SK-N-SH (cell line): ENCODE data around the gene NAXE. TPM values are rescaled to one million over a fixed set of nuclear protein-coding genes. Genes with fewer than 3 reads are reported as not detected.

Source experiments
- CTCF ChIA-PET: fragments of 300-600, 350-600 bp; formaldehyde crosslinking; extraction: SDS; loops from one replicate; lab custom pipeline; 2021; lab: Yijun Ruan, JAX
- POLR2A ChIA-PET: fragments of 350-600 bp; sonication (Branson Sonifier 250); formaldehyde crosslinking; extraction: SDS; loops from one replicate; lab custom pipeline; 2020; ENCODE audit warnings: antibody characterized with exemption, inconsistent platforms; lab: Yijun Ruan, JAX
- DNase-seq: peaks from one replicate; pipeline ENCODE4 v3.0.0; 2012
- H2AFZ ChIP-seq: fragments of 200-600 bp; sonication (generic); 2 replicates; pipeline ENCODE4 v1.8.1; 2016; ENCODE audit warnings: antibody characterized with exemption, mild to moderate bottlenecking, low read depth
- H3F3A ChIP-seq: fragments of 200-600 bp; sonication (generic); replicated peaks from 2 replicates; pipeline ENCODE3; 2016; ENCODE audit warnings: antibody characterized with exemption, mild to moderate bottlenecking; ENCODE audit not compliant: insufficient read depth
- H3K27ac ChIP-seq, 2 experiments: fragments of 200-500 bp in 1 of 2; fragments of 200-600 bp in 1 of 2; sonication (Bioruptor generic) in 1 of 2; sonication (generic), shearing (Covaris generic) in 1 of 2; 2 replicates each; pipeline versions ENCODE4 v1.5.1 to v1.6.1; 2014 to 2016; ENCODE audit warnings: low read depth in 2 of 2, inconsistent platforms in 1 of 2, low read length in 1 of 2, mild to moderate bottlenecking in 1 of 2, mixed read lengths in 1 of 2
- H3K27me3 ChIP-seq: fragments of 200-600 bp; sonication (generic), shearing (Covaris generic); 2 replicates; pipeline ENCODE4 v1.6.1; 2016; ENCODE audit warnings: mixed run types; ENCODE audit not compliant: insufficient read depth
- H3K36me3 ChIP-seq, 2 experiments: fragments of 200-500 bp in 1 of 2; fragments of 200-600 bp in 1 of 2; sonication (Bioruptor generic) in 1 of 2; sonication (generic) in 1 of 2; replicated peaks in 1 of 2; 2 replicates each; pipeline versions ENCODE3 to v1.5.1; 2014 to 2016; ENCODE audit warnings: low read length in 1 of 2, mild to moderate bottlenecking in 1 of 2; ENCODE audit not compliant: insufficient read depth in 2 of 2, control insufficient read depth in 1 of 2
- H3K4me1 ChIP-seq, 2 experiments: fragments of 200-500 bp in 1 of 2; fragments of 200-600 bp in 1 of 2; sonication (Bioruptor generic) in 1 of 2; sonication (generic), shearing (Covaris generic) in 1 of 2; 2 replicates each; pipeline versions ENCODE4 v1.5.1 to v1.6.1; 2014 to 2016; ENCODE audit warnings: low read depth in 1 of 2, low read length in 1 of 2, mixed run types in 1 of 2; ENCODE audit not compliant: insufficient read depth in 2 of 2, control insufficient read depth in 1 of 2
- H3K4me2 ChIP-seq: fragments of 200-600 bp; sonication (generic), shearing (Covaris generic); 2 replicates; pipeline ENCODE4 v1.6.1; 2017; ENCODE audit warnings: mixed run types
- H3K4me3 ChIP-seq, 2 experiments: fragments of 200-500 bp in 1 of 2; fragments of 200-600 bp in 1 of 2; sonication (Bioruptor generic) in 1 of 2; sonication (generic), shearing (Covaris generic) in 1 of 2; 2 replicates each; pipeline versions ENCODE4 v1.5.1 to v1.8.1; 2014 to 2016; ENCODE audit warnings: low read depth in 2 of 2, inconsistent platforms in 1 of 2, low read length in 1 of 2, mild to moderate bottlenecking in 1 of 2, mixed read lengths in 1 of 2, moderate library complexity in 1 of 2
- H3K79me2 ChIP-seq: fragments of 200-600 bp; sonication (generic); 2 replicates; pipeline ENCODE4 v1.8.1; 2017; ENCODE audit warnings: mild to moderate bottlenecking; ENCODE audit not compliant: insufficient read depth
- H3K9ac ChIP-seq: fragments of 200-600 bp; sonication (generic); 2 replicates; pipeline ENCODE4 v1.6.1; 2017; ENCODE audit warnings: mixed run types
- H3K9me2 ChIP-seq: fragments of 200-600 bp; sonication (generic); 2 replicates; pipeline ENCODE4 v1.6.1; 2017; ENCODE audit warnings: mixed run types
- H3K9me3 ChIP-seq: fragments of 200-600 bp; sonication (generic); 2 replicates; pipeline ENCODE4 v1.6.1; 2017; ENCODE audit warnings: mixed run types, mild to moderate bottlenecking, moderate library complexity
- H4K20me1 ChIP-seq: fragments of 200-600 bp; sonication (generic); 2 replicates; pipeline ENCODE4 v1.6.1; 2017; ENCODE audit warnings: mild to moderate bottlenecking, mixed run types; ENCODE audit not compliant: insufficient read depth
- CHD2 ChIP-seq: fragments of 150-350 bp; IDR thresholded peaks from 2 replicates; pipeline ENCODE4 v1.6.1; 2018; ENCODE audit warnings: low read length; ENCODE audit not compliant: partially characterized antibody
- CTCF ChIP-seq: fragments of 200-600 bp; sonication (generic); IDR thresholded peaks from 2 replicates; pipeline ENCODE4 v1.6.1; 2017; ENCODE audit warnings: antibody characterized with exemption, mild to moderate bottlenecking, moderate library complexity
- ELF1 ChIP-seq: IDR thresholded peaks from 2 replicates; pipeline ENCODE4 v1.4.0; 2012
- EP300 ChIP-seq, 2 experiments: IDR thresholded peaks; 2 replicates each; pipeline versions ENCODE4 v1.4.0 to v1.6.1; 2012; ENCODE audit warnings: borderline replicate concordance in 1 of 2, low read depth in 1 of 2, low read length in 1 of 2
- FOSL2 ChIP-seq: IDR thresholded peaks from 2 replicates; pipeline ENCODE4 v1.4.0; 2012; ENCODE audit warnings: low read depth, mild to moderate bottlenecking, moderate library complexity, borderline replicate concordance
- FOXM1 ChIP-seq: IDR thresholded peaks from 2 replicates; pipeline ENCODE4 v1.4.0; 2012; ENCODE audit warnings: low read depth, mild to moderate bottlenecking
- GABPA ChIP-seq: IDR thresholded peaks from 2 replicates; pipeline ENCODE4 v1.4.0; 2012; ENCODE audit warnings: low read depth, mild to moderate bottlenecking
- GATA2 ChIP-seq: sonication (generic); formaldehyde crosslinking; IDR thresholded peaks from 2 replicates; pipeline ENCODE4 v1.5.0; 2020; ENCODE audit warnings: mild to moderate bottlenecking, missing genetic modification reagents
- MAX ChIP-seq: IDR thresholded peaks from 2 replicates; pipeline ENCODE4 v1.4.0; 2012; ENCODE audit warnings: low read depth
- MXI1 ChIP-seq: IDR thresholded peaks from 2 replicates; pipeline ENCODE4 v1.6.1; 2012; ENCODE audit warnings: mild to moderate bottlenecking, low read depth, low read length, improper control_type of control experiment
- PBX3 ChIP-seq: IDR thresholded peaks from 2 replicates; pipeline ENCODE4; 2012
- POLR2AphosphoS5 ChIP-seq: IDR thresholded peaks from 2 replicates; pipeline ENCODE4 v1.6.1; 2012; ENCODE audit warnings: low read depth, low read length
- SIN3A ChIP-seq: IDR thresholded peaks from 2 replicates; pipeline ENCODE4 v1.6.1; 2012; ENCODE audit warnings: low read depth, mild to moderate bottlenecking, low read length, moderate library complexity, borderline replicate concordance
- TAF1 ChIP-seq: IDR thresholded peaks from 2 replicates; pipeline ENCODE4 v1.6.1; 2012; ENCODE audit warnings: low read depth, mild to moderate bottlenecking, low read length, moderate library complexity, borderline replicate concordance
- TCF12 ChIP-seq: IDR thresholded peaks from 2 replicates; pipeline ENCODE4 v1.4.0; 2012
- WGBS: methylation state at CpG from one replicate; pipeline ENCODE4 v1.1.6; 2017; ENCODE audit warnings: low lambda C conversion rate; 5-methylcytosine and 5-hydroxymethylcytosine counted together
- polyA plus RNA-seq, 3 experiments: library from polyadenylated mRNA; depleted of rRNA; stranded (reverse); fragments of >200 nt; gene quantifications; 2 replicates each; pipeline ENCODE4 v1.2.3, GENCODE V29; 2012

NAXE gene
- polyA plus RNA-seq, 1 of the 3 experiments (the other 2 are of a cell fraction): 98.4 TPM

- TF ChIP-seq CTCF: no peak
- peak; percentile 18; the same call in 1 of the 2 replicates for TF ChIP-seq FOSL2
- no peak for TF ChIP-seq EP300 (IDR thresholded peaks at IDR 0.05; ENCODE audit: borderline replicate concordance in 1 of 2, low read depth in 1 of 2, low read length in 1 of 2)
- no peak for TF ChIP-seq FOXM1
- no peak for TF ChIP-seq GATA2 (CRISPR knock-in tag)
- TF ChIP-seq GABPA: no peak; the same call in 1 of the 2 replicates
- peak; percentile 48; the same call in 1 of the 2 replicates for TF ChIP-seq PBX3
- peak; percentile 48 for TF ChIP-seq TCF12
- no peak for TF ChIP-seq CHD2
These were observed 20.2 kb upstream of the NAXE start (continued) for GRCh38 chr1:156571261-156571852.

- Histone ChIP-seq H3K4me1 (peaks cover 7 to 15% of the 10 kb centered on the region in 2 experiments; a peak in 3 of 4 replicates), H2AFZ (peak within 1 kb of the TSS; percentile 75)
- TF ChIP-seq POLR2AphosphoS5 (peak; percentile 42; the same call in 1 of the 2 replicates), GABPA (peak; percentile 87), TAF1 (peak; percentile 51), SIN3A (peak; percentile 99), MXI1 (peak; percentile 96), ELF1 (peak; percentile 80), CHD2 (peak; percentile 78), CTCF (no peak), PBX3 (no peak), MAX (peak; percentile 85)
- TF ChIP-seq, all 33 proteins: peak for 8
- Histone ChIP-seq H3K4me3 (peak within 1 kb of the TSS; percentile 67 to 72), H3K27me3 (no peaks in the 10 kb centered on the region), H3K27ac (peak within 1 kb of the TSS in 1 of 2 experiments; percentile 83; a peak in 2 of 4 replicates), H3F3A (peaks cover 14% of the 10 kb centered on the region), H3K4me2 (peak within 1 kb of the TSS; percentile 83), H3K79me2 (peaks cover 34% of the 10 kb centered on the region), H3K9me3 (no peaks in the 10 kb centered on the region), H3K9me2 (no peaks in the 10 kb centered on the region), H3K9ac (peak within 1 kb of the TSS; percentile 72), H4K20me1 (peaks cover 4% of the 10 kb centered on the region; the same call in 1 of the 2 replicates), H3K36me3 (peaks cover 7 to 8% of the 10 kb centered on the region in 2 experiments)
- CTCF ChIA-PET: interaction anchor here (0.5 to 2.5 kb wide), 11 partner anchors 11 to 187 kb away, joined by 3 to 13 read pairs (median 3); partner anchors contain the start of gene NAXE
- POLR2A ChIA-PET: interaction anchor here (0.7 kb wide), 2 partner anchors 23 to 375 kb away, joined by 3 read pairs; no protein-coding TSS in a partner anchor
- WGBS: 0% methylated on average over 28 of the region's 38 CpGs
- peak; percentile 94 for DNase-seq
These were observed 19.5 kb upstream of the NAXE start, which contains the start of gene IQGAP3 for GRCh38 chr1:156571919-156572662. TSS of gene IQGAP3 (minus strand) at chr1:156572565. CDS start at chr1:156572529, 36 bp downstream.
